Osteocyte (in vitro differentiated cells): ENCODE measurements around the gene GM2A. TPM values are rescaled to one million over a fixed set of nuclear protein-coding genes. Genes with fewer than 3 reads are reported as not detected.

Experiments
- DNase-seq: peaks from one replicate; pipeline ENCODE4 v3.0.0; 2021; ENCODE audit warnings: mixed read lengths; ENCODE audit not compliant: unreplicated experiment; ENCODE audit errors: extremely low spot score
- H3K27ac Mint-ChIP-seq: one replicate; pipeline ENCODE4 v1.8.0; 2021; ENCODE audit warnings: mild to moderate bottlenecking, mixed read lengths; ENCODE audit not compliant: unreplicated experiment
- H3K27me3 Mint-ChIP-seq: one replicate; pipeline ENCODE4 v1.8.0; 2021; ENCODE audit warnings: mixed read lengths; ENCODE audit not compliant: unreplicated experiment
- H3K36me3 Mint-ChIP-seq: one replicate; pipeline ENCODE4 v1.8.0; 2021; ENCODE audit warnings: mixed read lengths; ENCODE audit not compliant: unreplicated experiment
- H3K4me1 Mint-ChIP-seq: one replicate; pipeline ENCODE4 v1.8.0; 2021; ENCODE audit warnings: mixed read lengths; ENCODE audit not compliant: unreplicated experiment
- H3K4me3 Mint-ChIP-seq: one replicate; pipeline ENCODE4 v1.8.0; 2021; ENCODE audit warnings: mild to moderate bottlenecking, moderate library complexity, mixed read lengths; ENCODE audit not compliant: unreplicated experiment
- H3K9me3 Mint-ChIP-seq: one replicate; pipeline ENCODE4 v1.8.0; 2021; ENCODE audit warnings: mixed read lengths; ENCODE audit not compliant: unreplicated experiment
- CTCF ChIP-seq: fragments of 200-600 bp; sonication (generic); IDR thresholded peaks from 2 replicates; pipeline ENCODE4 v1.5.0; 2021; ENCODE audit warnings: antibody characterized with exemption, mild to moderate bottlenecking, moderate library complexity
- total RNA-seq: library from RNA; stranded (reverse); gene quantifications from 2 replicates; pipeline ENCODE4 v1.2.1, GENCODE V29; 2021

GM2A gene
- total RNA-seq, 1 donor from 2014 or later = 28.2 TPM

GRCh38 chr5:151310932-151311331 lies 57.9 kb downstream of the GM2A start:
- Mint-ChIP-seq H3K36me3 (no peaks in the 10 kb centered on the region), H3K27me3 (peaks cover 48% of the 10 kb centered on the region), H3K27ac (no peak overlapping the region), H3K9me3 (peaks cover 12% of the 10 kb centered on the region), H3K4me1 (no peaks in the 10 kb centered on the region), H3K4me3 (no peak overlapping the region)
- DNase-seq = no peak
- TF ChIP-seq CTCF = no peak

- H3K27ac Mint-ChIP-seq = no peak overlapping the region
- H3K9me3 Mint-ChIP-seq = peaks cover 12% of the 10 kb centered on the region
- H3K4me3 Mint-ChIP-seq = no peak overlapping the region
- peak; percentile 64 for DNase-seq
- H3K27me3 Mint-ChIP-seq = peaks cover 35% of the 10 kb centered on the region
- H3K4me1 Mint-ChIP-seq = no peaks in the 10 kb centered on the region
- no peak for TF ChIP-seq CTCF
- H3K36me3 Mint-ChIP-seq = no peaks in the 10 kb centered on the region
These were observed 59.9 kb downstream of the GM2A start for GRCh38 chr5:151312756-151313324.

GRCh38 chr5:151313357-151313756 lies 60.4 kb downstream of the GM2A start:
- peaks cover 31% of the 10 kb centered on the region for H3K27me3 Mint-ChIP-seq
- peaks cover 12% of the 10 kb centered on the region for H3K9me3 Mint-ChIP-seq
- H3K4me3 Mint-ChIP-seq = no peak overlapping the region
- no peaks in the 10 kb centered on the region for H3K36me3 Mint-ChIP-seq
- no peaks in the 10 kb centered on the region for H3K4me1 Mint-ChIP-seq
- peak; percentile 17 for DNase-seq
- TF ChIP-seq CTCF = no peak
- no peak overlapping the region for H3K27ac Mint-ChIP-seq

- H3K4me1 Mint-ChIP-seq = peaks cover 2% of the 10 kb centered on the region
- no peaks in the 10 kb centered on the region for H3K36me3 Mint-ChIP-seq
- no peak overlapping the region for H3K4me3 Mint-ChIP-seq
- peaks cover 4% of the 10 kb centered on the region for H3K9me3 Mint-ChIP-seq
- peaks cover 30% of the 10 kb centered on the region for H3K27me3 Mint-ChIP-seq
- TF ChIP-seq CTCF = peak; percentile 84
- DNase-seq = peak; percentile 86
- H3K27ac Mint-ChIP-seq = no peak overlapping the region
These were observed 63.1 kb downstream of the GM2A start for GRCh38 chr5:151315998-151316597.

GRCh38 chr5:151317871-151318270 lies 64.9 kb downstream of the GM2A start:
- no peak overlapping the region for H3K27ac Mint-ChIP-seq
- no peaks in the 10 kb centered on the region for H3K9me3 Mint-ChIP-seq
- H3K4me1 Mint-ChIP-seq = peaks cover 2% of the 10 kb centered on the region
- TF ChIP-seq CTCF = no peak
- no peak for DNase-seq
- H3K36me3 Mint-ChIP-seq = no peaks in the 10 kb centered on the region
- peaks cover 35% of the 10 kb centered on the region for H3K27me3 Mint-ChIP-seq
- H3K4me3 Mint-ChIP-seq = no peak overlapping the region
